TTC549 (cell line): ENCODE measurements around the gene VEZT.
"Not testable (repeated sequence)": the region's sequence is repeated elsewhere in the genome, so short reads cannot be mapped to it uniquely, and the experiment has no call there.

Source experiments
- FAIRE-seq: peaks from 2 replicates; lab custom pipeline; 2012; peaks lifted over from hg19 to GRCh38; lab: Jason Lieb, UNC

The VEZT gene

DNA sequence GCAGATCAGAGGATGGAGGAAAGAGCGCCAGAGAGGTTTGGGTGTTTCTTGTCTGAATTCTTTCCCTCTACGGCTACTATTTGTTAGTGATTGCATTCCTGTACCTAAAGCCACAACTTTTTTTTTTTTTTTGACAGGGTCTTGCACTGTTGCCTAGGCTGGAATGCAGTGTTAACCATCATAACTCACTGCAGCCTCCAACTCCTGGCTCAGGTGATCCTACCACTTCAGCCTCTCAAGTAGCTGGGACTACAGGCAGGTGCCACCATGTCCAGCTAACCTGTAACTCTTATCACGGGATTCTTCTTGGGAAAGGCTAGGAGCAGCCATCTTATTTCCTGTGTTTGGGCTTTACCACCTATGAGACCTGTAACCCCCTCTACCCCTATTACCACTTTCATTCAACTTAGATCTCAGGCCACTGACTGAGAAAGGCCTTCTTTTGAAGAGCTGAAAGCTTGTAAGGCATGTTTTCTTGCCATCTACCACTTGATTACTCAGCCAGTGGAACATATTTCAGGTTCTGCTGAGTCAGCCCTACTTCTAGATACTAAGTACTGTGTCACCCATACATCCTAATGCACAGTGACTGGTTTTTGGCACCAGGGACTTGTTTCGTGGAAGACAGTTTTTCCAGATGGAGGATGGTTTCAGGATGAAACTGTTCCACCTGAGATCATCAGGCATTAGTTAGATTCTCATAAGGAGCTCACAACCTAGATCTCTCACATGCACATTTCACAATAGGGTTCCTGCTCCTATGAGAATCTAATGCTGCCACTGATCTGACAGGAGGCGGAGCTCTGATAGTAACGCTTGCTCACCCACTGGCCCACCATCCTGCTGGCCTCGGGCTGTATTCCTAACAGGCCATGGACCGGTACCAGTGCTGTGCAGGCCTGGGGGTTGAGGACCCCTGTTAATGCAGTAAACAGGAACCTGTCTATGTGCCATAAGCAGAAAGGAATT lies 6.9 kb downstream of the VEZT start:
- no peak for FAIRE-seq

DNA sequence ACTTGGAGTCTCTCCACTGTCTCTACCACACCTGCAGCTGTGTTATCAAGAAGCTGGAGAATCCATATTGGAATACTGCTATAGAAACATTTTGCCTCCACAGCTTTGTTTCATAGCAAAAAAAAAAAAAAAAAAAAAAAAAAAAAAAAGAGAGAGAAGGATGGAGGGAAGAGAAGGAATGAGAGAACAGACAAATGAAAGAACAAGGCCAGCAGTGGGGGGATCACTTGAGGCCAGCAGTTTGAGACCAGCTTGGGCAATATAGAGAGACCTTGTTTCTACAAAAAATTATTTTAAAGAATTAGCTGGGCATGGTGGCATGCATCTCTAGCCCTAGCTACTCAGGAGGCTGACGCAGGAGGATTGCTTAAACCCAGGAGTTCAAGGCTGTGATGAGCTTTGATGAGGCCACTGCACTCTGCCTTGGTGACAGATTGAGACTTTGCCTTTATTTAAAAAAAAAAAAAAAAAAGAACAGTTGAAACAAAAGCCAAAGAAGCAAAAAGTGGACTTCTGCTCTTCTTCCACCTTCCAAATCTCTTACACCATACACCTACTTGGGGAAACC lies 8.1 kb downstream of the VEZT start:
- FAIRE-seq, result no peak

DNA sequence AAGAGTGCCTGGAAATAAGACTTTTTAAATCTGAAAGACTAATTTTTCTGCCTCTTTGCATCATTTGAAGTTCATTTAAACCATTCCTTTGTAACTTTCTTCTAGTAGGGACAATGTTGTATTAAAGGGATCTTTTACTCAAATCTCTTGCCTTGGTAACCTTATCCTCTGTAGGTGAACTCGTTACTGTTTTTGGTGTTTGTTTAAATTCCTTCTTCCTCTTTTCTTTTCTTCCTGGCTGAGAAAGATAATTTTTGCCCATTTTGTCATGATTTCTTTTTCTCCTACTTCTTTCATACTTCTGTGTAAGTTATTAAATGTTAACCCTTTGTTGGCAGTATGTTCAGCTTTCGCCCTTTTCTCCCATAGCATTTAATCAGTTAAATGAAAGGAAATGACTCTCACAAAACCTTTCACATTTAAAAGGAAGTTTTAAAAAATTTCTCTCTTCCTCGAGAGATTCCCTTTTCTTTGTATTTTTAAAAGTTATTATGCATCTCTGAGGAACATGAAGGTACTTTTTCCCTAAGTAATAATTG lies 10.3 kb downstream of the VEZT start:
- no peak for FAIRE-seq

DNA sequence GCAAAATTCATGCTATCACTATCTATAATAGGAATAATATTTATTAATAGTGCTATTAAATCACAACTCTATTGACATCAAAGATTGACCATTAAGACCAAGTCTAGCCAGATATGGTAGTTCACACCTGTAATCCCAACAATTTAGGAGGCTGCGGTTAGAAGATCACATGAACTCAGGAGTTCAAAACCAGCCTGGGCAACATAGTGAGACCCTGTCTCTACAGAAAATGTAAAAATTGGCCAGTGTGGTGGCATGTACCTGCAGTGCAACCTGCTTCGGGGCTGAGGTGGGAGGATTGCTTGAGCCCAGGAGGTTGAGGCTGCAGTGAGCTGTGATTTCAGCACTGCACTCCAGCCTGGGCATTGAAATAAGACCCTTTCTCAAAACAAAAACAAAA lies 11.0 kb downstream of the VEZT start:
- FAIRE-seq, result no peak

DNA sequence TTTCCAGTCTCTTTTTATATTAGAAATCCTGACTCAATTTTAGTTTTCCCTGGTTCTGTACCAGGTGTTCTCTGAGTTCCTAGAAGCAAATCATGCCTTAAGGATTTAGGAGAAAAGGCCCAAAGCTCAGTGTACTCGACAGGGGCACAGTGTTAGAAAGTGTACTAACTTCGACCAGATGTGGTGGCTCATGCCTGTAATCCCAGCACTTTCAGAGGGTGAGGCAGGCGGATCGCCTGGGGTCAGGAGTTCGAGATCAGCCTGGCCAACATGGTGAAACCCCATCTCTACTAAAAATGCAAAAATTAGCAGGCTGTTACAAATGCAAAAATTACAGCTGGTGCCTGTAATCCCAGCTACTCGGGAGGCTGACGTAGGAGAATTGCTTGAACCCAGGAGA lies 12.0 kb downstream of the VEZT start:
- no peak for FAIRE-seq

DNA sequence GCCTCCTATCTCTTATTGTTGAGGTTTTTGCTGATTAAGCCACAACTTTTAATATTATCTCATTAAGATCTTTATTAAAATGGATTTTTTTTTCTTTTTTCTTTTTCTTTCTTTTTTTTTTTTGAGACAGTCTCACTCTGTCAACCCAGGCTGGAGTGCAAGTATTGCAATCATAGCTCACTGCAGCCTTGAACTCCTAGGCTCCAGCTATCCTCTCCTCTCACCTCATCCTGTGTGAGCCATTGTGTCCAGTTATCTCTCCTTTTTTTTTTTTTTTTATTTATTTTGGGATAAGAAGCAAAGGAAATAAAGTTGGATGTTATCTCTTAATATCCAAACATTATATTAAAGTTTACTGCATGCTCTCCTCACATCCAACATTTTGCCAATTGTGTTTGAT lies 12.7 kb downstream of the VEZT start:
- FAIRE-seq, result no peak

DNA sequence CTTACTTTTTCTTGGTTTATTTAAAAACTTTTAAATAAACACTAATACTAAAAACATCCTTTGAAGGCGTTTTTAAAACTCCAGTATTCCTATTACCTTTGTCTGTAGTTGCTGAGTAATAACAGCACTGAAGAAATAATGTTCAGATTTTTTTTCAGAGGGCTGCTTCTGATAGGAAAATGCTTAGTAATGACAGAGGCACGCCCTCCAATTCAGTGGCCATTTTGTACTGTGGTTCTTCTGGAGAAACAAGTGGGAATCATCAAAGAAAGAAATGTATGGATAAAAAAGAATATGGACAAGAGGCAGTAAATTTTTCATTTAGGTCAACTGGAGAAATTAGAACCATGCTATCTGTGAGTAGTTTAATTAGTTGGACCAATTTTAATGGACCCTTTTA lies 13.6 kb downstream of the VEZT start:
- FAIRE-seq, result no peak

DNA sequence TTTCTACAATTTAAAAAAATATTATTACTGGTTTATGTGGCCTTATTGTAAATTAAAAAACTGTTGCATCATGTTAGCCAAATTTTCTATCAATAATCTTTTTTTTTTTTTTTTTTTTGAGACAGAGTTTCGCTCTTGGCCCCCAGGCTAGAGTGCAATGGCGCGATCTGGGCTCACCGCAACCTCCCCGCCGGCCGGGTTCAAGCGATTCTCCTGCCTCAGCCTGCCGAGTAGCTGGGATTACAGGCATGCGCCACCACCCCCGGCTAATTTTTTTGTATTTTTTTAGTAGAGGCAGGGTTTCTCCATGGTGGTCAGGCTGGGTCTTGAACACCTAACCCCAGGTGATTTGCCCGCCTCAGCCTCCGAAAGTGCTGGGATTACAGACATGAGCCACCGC lies 16.6 kb downstream of the VEZT start:
- not testable (repeated sequence) for FAIRE-seq

DNA sequence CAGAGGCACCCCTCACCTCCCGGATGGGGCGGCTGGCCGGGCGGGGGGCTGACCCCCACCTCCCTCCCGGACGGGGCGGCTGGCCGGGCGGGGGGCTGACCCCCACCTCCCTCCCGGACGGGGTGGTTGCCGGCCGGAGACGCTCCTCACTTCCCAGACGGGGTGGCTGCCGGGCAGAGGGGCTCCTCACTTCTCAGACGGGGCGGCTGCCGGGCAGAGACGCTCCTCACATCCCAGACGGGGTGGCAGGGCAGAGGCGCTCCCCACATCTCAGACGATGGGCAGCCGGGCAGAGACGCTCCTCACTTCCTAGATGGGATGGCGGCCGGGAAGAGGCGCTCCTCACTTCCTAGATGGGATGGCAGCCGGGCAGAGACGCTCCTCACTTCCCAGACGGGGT lies 18.0 kb downstream of the VEZT start:
- FAIRE-seq, result not testable (repeated sequence)

DNA sequence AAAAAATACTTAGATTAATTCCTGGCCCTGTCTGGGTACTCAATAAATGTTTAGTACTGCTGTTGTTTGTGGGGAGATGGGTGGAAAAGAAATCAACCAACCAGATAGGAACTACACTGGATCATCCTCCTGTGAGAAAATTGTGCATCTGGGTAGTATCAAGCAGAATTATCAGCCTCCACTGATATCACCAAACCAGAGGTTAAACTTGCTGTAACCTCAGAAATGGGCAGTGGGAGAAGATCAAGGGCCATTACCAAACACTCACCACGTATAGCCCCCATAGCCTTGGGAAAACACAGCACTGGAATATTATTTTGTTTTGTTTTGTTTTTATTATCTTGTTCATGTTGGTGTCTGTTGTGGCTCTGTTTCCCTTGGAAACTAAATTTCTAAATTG lies 19.7 kb downstream of the VEZT start:
- FAIRE-seq, result no peak

DNA sequence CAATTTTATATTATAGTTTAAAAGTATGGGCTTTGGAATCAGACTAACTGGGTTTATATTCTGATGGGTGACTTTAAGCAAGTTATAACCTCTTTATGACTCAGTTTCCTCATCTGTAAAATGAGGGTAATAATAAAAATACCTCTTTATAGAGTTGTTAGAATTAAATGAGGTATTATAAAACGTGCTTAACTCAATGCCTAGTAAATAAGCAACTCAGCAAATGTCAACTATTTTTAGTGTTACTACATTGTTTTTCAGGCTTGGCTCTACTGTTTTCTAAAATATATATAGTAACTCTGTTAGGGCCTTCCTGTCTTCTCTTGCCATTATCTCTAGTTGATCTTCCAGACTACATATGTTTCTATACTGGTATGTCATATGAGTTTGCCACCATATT lies 20.5 kb downstream of the VEZT start:
- FAIRE-seq, result no peak

DNA sequence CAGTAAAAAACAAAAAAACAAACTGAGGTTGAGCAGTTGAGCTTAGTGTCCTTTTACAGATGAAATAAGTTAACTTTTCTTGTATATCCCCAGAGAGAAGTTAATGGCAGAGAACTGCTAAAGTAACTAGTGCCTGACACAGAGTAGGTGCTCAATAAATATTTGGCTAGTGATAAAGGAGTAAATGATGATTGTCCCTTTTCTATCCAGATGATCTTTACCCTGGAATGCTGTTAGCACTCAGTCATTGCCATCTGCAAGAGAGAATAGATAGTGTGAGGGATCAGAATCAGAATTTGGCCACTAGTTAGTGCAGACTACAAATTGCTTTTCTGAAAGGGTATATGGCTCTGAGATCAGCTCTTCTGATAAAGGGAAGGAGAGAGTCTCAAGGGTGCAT lies 21.6 kb downstream of the VEZT start:
- no peak for FAIRE-seq

DNA sequence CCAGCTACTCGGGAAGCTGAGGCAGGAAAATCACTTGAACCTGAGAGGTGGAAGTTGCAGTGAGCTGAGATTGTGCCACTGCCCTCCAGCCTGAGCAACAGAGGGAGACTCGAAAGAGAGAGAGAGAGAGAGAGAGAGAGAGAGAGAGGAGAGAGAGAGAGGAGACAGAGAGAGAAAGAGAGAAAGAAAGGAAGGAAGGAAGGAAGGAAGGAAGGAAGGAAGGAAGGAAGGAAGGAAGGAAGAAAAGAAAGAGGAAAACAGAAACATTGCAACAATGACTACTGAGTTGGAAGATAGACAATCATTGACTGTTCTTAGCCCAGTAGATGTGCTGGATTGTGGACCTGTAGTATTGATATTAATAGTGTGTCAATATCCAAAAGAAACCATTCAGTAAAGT lies 22.2 kb downstream of the VEZT start:
- not testable (repeated sequence) for FAIRE-seq

DNA sequence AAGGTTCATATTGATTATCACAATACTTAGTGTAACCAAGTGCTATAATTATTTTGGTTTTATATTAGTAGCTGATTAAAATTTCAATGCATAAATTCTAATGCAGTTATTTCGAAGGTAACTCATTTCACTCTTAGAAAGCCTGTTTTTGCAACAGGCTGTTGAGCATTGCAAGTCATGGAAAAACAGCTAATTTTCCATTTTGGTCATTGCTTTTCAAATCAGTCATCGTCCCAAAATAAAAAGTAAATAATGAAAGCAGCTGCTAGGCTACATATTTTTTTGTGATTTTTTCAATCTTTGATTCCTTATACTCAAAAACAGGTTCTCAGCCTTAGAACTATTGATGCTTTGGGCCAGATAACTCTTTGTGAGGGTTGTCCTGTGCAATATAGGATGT lies 22.9 kb downstream of the VEZT start:
- FAIRE-seq, result no peak

DNA sequence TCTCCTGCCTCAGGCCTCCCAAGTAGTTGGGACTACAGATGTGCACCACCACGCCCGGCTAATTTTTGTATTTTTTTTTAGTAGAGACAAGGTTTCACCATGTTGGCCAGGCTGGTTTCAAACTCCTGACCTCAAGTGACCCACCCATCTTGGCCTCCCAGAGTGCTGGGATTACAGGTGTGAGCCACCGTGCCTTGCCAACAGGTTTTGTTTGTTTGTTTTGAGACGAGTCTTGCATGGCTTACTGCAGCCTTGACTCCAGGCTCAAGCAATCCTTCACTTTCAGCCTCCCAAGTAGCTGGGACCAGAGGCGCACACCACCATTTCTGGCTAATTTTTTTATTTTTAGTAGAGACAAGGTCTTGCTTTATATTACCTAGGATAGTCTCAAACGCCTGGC lies 23.5 kb downstream of the VEZT start:
- FAIRE-seq, result not testable (repeated sequence)

DNA sequence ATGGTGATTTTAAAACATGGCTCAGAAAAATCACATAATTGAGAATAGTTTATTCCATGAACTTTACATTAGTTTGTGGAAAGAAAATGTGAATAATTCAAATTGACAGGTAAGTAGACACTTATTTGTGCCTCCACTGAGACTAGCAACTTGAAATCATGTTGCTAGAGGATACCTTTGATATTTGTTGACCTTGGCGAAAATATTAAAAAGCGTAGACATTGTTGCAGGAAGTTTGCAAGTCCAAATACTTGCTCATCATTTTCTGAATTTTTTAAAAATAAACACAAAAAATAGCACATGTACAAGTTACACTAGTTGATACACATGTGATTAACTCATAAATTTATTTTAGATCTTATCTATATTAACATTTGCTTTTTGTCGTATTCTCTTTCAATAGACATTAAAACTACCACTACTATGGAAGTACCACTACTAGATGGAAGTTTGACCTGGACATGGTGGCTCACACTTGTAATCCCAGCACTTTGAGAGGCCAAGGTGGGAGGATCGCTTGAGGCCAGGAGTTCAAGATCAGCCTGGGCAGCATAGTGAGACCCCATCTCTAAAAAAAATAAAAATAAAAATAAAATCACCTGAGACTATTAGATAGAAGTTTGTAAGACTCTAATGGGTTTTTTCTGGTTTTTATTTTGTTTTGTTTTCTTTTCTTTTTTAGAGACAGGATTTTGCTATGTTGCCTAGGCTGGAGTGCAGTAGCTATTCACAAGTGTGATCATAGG lies 24.3 kb downstream of the VEZT start:
- FAIRE-seq, result no peak

DNA sequence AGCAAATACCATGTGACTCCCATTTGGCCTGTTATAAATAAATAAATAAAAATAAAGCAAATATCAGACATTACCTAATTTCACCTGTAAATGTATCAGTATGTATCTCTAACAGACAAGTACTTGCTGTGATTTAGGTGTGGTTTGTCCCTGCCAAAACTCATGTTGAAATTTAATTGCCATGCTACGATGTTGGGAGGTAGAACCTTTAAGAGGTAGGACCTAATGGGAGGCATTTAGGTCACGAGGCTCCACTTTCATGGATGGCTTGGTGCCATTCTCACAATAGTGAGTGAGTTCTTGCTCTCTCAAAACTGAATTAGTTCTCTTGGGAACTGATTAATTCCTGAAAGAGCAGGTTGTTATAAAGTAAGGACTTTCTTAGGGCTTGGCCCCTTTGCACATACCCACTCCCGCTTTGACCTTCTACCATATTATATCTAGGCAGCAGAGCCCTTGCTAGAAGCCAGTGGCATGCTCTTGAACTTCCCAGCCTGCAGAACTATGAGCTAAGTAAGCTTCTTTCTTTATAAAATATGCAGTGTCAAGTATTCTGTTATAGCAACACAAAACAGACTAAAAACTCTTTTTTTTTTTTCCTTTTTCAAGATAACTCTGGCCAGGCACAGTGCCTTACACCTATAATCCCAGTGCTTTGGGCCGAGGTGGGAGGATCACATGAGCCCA lies 26.0 kb downstream of the VEZT start:
- no peak for FAIRE-seq

DNA sequence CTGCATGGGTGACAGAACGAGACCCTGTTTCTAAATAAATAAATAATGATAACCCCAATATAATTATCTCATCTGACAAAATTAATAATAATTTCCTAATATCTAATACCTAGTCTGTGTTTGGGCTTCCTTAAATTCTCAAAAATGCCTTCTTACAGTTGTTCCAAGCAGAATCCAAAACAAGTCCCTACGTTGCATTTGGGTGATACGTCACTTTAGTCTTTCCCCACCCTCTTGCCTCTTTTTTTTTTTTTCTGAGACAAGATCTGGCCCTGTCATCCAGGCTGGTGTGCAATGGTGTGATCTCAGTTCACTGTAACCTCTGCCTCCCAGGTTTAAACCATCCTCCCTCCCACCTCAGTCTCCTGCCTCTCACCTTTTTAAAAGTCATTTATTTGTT lies 26.7 kb downstream of the VEZT start:
- FAIRE-seq, result no peak

DNA sequence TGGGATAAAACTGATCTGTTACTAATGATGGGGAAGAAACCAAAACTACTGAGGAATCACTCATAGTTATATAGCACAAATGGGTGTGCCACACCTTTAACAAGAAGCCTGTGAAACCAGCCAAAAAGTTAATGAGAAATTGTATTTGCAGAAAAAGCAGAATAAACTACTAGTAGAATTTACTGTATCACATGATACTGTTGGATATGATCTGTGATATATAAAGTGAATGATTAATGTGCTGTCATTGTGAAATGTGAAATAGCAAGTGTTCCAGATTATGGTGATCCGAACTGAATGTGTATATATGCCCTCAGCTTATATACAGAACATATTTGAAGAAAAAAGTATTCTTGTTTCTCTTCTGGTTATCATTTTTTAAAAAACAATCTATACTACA lies 30.5 kb downstream of the VEZT start:
- FAIRE-seq, result no peak

DNA sequence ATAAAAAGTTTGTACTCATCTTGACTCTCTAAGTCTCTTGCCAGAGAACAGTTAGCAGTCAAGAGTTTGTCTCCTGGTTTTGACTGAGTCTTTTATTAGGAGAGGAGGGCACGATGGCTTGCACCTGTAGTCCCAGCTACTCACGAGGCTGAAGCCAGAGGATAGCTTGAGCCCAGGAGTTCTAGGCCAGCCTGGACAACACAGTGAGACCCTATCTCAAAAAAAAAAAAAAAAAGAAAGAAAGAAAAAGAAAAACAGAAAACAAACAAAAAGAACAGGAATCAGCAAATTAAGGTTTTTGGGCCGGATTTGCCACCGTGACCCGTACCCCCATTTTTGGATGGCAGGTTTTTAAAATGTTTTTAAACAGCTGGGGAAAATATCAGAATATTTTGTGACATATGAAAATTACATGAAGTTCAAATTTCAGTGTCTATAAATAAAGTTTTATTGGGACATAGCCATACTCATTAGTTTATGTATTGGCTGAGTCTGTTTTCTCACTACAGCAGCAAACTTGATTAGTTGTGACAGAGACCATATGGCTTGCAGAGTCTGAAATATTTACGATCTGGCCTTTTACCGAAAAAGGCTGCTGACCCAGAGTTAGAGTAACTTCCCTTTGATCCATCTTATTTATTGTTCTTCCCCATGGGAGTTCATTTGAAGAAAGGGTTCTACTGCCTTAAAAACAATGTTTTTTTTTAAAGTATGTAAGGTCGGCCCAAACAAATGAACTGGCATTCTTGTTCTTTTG lies 31.2 kb downstream of the VEZT start:
- FAIRE-seq, result no peak

DNA sequence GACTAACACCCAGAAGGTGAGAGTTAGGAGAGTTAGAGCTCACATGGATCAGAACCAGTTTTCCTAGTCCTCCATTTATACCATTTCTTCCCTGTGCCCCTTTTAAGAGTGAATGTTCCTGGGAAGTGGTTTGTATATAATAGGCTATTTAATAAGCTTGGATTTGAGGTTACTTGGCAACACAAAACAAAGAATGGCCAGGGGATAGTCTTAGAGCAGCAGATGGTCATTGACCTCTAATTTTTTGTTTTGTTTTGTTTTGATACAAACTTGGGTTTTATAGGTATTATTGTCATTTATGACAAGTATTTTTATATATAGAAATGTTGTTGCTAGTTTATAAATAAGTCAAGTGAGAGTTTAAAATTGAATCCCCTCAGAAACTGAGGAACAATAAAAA lies 35.8 kb downstream of the VEZT start:
- no peak for FAIRE-seq

DNA sequence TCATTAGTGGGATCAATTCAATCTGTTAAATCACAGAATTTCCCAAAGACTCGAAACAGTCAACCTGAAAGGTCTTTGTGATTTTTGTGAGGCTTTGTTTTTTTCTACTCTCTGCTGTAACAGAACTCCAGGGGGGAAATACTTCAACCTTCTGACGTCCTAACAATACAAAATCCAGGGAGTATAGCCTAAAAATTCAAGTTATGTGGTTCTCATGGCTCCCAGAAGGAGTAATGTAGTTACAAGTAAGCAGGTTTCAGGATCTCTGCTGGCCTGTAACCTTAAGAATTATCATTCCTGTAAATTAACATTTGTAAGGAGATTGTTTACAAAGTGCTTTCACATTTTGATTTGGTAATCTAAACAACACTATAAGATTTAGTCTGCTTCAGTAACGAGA lies 39.9 kb downstream of the VEZT start:
- no peak for FAIRE-seq
